ENCODE measurements around the gene ATP5ME.

The ATP5ME gene

DNA sequence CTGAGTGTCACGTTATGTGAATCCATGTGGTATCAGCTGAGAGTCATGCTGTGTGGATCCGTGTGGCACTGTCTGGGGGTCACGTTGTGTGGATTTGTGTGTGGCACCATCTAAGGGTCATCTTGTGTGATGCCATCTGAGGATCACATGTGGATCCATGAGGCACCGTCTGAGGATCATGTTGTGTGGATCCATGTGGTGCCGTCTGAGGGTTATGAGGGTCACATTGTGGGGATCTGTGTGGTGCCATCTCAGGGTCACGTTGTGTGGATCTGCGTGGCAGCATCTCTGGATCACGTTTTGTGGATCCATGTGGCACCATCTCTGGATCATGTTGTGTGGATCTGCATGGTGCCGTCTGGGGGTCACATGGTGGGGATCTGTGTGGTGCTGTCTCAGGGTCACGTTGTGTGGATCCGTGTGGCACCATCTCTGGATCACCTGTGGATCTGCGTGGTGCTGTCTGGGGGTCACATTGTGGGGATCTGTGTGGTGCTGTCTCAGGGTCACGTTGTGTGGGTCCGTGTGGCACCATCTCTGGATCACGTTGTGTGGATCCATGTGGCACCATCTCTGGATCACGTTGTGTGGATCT is 41.8 kb downstream of the ATP5ME start:
- DNase-seq = no peak

DNA sequence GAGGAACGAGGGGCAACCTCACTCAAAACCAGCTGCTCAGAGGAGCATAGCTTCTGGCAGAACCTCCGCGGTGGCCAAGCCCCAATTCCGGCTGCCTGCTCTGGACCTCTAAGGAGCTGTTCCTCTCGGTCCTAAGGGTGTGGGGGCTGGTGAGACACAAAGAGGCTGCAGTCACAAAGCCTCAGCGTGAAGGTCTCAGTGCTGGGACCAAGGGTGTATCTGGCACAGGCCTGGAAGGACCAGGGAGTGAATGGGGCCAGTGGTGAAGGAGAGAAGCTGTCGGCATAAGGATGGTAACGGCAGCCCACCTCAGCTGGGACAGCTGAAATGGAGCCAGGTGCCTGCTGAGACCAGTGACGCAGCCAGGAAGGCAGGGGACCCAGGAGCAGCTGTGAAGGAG is 43.4 kb downstream of the ATP5ME start:
- no peak for DNase-seq

DNA sequence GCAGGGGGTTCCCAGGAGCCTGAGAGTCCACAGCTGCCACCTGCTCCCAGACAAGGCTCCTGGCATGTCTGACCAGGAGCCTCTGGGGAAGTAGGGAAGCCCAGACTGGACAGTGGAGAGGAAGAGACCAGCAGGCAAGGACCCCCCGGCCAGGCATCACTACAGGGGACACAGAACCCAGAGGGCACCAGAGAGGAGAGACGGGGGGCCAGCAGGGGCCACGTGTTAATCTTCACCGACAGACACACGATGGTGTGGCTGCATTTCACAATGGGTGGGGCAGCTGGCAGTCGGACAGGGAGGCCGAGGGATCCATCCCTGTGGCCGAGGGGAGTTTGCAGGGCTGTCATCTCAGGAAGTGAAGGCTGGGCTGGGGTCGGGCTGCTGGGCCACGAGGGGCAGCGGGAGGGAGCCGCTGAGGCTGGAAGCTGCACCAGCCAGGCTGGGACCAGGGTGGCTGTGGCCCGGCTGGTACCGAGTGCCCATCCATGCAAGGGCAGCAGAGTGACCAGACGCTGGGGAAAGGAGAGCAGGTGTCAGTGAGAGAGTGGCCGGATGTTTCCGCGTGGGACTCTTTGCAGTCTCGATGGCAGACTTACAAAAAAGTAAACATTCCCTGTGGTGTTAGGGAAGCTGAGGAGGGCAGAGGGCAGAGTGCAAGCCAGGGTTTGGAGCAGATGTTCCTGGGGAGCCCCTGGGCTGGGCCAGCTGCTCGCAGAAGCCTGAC is 44.0 kb downstream of the ATP5ME start:
- DNase-seq = no peak

DNA sequence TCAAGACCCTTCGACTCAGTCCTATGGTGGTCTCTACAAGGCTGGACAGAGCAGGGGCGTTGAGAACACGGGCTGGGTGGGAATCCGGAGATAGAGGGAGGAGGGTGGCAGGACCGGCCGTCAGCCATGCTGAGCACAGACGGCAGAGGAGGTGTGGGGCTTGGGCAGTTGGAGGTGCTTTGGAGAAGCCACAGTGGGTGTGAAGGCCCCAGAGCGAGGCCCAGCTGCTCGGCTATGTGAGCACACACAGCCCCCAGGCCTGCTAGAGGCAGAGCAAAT is 44.5 kb downstream of the ATP5ME start:
- no peak for DNase-seq

DNA sequence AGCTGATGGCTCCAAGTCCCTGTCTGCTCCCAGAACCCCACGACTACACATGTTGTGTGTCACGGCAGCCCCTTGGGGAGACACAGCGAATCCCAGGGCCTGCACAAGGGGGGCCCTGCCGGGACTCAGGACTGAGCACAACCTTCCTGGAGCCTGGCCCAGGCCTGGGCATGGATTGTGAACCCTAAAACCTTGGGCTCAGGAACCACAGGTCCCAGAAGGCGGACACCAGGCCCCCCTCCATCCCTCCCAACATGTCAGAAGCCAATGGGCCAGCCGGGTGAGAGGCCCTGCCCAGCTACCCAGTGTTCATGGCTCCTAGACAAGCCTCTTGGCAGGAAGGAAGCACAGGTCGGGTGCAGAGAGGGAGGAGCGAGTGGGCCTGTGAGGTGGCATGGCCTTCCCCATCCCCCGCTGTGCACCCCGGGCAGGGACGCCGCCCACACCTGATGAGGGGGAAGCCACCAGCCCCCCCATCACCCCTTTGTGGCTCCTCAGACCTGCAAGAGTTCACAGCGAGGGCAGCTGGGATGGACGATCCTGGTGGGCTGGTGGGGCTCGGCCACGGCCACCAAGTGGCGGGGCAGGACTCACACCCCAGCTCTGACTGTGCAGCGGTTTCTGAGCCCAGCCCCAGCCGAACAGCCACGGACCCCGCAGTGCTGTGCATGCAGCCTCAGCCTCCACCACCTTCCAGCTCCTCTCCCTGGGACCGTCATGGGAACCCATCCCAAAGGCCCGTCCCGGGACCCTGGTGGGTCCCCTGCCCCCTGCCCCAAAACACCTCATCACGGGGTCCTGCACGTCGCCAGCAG is 45.0 kb downstream of the ATP5ME start:
- DNase-seq = no peak

DNA sequence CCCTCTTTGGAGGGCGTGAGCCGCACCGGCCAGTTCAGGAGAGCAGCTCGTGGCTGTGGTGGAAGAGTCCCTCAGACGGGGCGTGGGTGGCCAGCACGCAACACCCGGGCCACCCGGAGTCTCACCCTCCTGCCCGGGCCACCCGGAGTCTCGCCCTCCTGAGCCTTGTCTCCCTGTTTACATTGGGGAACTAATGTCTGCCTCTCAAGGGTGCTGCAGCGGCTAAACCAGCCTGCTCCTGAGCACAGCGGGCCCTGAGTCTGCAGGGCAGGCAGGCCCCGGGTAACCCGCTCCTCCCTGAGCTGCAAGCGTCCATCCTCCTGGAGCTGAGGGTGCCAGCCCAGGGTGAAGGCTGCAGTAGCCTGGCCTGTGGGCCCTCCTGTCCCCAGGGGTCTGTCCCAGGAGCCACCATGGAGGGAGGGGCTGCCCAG is 45.8 kb downstream of the ATP5ME start:
- DNase-seq = no peak

DNA sequence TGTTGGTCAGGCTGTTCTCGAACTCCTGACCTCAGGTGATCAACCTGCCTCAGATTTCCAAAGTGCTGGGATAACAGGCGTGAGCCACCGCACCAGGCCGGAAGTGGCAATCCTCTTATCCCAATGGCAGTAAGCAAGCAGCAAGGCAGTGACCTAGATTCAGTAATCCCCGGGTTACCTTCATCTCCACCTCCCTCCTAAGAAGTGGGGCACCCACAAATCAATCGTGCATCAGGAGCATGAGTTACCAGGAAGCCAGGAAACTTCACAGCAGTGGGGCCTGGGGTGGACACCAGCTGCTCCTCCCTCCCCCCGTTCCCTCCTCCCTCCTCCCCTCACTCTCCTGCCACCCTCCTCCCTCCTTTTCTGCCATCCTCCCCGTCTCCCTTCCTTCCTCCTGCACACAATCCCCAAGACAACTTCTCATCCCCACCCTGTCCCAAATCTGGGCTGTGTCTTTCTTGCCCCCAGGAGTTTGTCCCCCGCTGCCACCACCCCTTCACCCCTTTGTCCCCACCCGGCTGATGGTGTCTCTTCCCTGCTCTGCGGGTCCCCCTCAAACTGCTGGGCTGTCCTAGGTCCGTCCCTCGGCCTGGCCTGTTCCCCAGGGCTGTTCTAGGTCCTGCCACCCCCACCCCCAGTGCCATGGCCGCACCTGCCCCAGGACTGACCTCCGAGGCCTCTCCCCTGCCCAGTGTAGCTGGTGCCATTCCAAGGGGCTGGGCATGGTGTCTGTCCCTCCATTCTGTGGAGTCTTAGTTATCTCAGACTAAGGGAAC is 46.5 kb downstream of the ATP5ME start:
- DNase-seq = no peak

DNA sequence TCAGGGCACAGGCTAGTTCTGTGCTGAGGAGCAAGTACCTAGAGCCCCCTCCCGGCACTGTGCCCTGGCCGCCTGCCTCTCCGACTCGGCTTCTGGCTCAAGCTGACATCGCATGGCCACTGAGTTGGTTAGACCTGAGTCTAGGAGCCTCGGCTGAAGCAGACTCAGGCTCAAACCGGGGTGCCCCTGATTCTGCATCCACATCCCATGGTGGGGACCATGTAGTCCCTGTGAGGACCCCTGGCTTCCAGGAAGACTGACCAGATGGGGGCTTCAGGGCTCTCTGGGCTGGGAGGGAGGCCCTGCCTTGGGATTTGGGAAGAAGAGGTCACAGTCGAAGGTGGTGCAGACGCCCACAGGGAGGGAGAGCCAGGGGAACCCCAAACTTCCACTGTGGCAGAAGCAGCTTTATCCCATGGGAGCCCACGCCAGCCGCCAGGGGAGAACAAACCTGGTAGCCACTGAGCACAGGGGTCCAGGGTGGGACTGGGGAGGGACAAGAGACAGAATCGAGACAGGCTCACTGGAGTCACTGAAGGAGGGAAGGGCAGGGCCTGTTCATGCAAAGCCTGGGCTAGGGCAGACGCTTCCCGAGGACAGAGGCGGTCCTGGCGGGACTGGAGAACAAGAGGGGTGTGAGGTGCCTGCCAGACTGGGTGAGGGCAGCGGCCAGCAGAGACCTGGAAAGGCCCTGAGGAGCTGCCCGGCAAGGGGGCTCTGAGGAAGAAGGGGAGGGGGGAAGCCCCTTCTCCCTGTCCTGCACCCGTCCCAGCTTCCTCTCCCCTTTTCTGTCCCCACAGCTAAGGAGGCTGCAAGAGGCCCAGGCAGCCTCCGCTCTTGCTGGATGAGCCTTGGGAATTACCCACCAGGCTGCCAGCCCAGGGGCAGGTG is 47.6 kb downstream of the ATP5ME start:
- DNase-seq = no peak

DNA sequence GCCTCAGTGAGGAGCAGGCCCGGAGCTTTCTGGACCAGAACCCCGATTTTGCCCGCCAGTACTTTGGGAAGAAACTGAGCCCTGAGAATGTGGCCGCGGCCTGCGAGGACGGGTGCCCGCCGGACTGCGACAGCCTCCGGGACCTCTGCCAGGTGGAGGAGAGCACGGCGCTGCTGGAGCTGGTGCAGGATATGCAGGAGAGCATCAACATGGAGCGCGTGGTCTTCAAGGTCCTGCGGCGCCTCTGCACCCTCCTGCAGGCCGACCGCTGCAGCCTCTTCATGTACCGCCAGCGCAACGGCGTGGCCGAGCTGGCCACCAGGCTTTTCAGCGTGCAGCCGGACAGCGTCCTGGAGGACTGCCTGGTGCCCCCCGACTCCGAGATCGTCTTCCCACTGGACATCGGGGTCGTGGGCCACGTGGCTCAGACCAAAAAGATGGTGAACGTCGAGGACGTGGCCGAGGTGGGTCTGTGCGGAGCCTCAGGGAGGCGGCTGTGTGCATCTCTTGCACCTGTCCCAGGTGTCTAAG is 48.4 kb downstream of the ATP5ME start:
- DNase-seq = no peak

DNA sequence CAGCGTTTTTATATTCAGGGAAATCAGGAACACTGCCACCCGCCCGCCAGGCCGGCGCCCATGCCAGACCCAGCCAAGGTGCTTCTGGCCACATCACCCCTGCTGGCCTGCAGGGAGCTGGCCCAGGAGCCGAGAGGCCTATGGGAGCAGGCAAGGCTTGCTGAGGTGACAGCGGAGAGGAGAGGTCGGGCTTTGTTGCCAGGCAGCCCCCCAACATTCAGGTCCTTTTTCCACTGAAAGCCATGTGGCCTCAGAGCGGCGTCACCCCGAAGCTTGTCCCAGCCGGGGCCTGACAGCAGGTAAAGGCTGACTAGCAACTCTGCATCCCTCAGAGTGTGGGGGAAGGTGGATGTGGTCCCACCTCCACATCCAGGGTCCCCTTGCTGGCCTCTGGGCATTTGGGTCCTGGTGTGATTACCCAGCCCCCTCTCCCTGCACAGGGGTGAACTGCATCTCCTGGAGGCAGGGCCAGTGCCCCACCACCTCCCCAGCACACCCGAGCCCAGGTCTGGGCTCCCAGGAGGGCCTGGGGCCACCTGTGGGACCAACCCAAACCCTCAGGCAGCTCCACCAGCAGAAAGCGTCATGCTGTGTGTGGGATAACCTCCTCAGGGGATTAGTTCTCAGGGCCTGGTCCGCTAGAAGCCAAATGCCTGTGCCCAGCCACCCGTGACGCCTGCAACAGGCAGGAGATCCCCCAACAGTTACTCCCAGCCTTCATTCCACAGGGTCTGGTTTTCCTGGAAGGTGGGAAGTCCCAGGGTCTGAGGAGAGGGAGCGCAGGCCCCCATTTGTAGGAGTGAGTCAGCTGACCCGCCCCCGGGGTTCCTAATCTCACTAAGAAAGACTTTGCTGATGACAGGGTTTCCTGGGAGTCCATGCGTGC is 49.1 kb downstream of the ATP5ME start, which contains the start of gene PDE6B:
PDE6B (plus strand) TSS at position 869 of the 886 bp plus-strand sequence. CDS start 54 bp downstream, outside the sequence.
- no peak for DNase-seq

DNA sequence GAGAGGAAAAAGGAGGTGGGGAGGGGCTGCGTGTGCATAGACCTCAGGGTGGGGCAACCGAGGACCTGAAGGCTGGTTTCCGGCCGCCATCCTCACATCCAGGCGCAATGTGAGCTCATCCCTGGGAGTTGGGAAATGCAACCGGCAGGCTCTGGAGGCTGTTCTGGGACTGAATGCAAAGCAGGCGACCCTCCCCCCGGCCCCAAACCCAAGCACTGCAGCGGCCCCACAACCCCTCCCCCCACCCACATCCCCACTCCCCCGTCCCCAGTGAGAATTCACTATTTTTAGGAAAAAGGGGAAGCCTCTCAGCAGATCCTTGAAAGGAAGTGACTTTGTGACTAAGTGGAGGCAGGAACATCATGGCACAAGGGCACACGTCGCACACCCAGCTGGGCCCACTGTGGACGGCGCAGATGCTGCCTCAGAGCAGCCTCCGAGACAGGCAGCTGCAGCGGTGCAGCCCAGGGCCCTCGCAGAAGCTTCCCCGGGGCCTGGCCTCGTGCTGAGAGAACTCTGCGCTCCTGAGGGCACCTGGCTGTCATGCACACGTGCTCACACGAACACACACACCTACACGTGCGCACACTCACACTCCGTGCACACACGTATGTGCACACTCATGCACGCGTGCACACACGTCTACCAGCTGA is 50.0 kb downstream of the ATP5ME start:
- no peak for DNase-seq

DNA sequence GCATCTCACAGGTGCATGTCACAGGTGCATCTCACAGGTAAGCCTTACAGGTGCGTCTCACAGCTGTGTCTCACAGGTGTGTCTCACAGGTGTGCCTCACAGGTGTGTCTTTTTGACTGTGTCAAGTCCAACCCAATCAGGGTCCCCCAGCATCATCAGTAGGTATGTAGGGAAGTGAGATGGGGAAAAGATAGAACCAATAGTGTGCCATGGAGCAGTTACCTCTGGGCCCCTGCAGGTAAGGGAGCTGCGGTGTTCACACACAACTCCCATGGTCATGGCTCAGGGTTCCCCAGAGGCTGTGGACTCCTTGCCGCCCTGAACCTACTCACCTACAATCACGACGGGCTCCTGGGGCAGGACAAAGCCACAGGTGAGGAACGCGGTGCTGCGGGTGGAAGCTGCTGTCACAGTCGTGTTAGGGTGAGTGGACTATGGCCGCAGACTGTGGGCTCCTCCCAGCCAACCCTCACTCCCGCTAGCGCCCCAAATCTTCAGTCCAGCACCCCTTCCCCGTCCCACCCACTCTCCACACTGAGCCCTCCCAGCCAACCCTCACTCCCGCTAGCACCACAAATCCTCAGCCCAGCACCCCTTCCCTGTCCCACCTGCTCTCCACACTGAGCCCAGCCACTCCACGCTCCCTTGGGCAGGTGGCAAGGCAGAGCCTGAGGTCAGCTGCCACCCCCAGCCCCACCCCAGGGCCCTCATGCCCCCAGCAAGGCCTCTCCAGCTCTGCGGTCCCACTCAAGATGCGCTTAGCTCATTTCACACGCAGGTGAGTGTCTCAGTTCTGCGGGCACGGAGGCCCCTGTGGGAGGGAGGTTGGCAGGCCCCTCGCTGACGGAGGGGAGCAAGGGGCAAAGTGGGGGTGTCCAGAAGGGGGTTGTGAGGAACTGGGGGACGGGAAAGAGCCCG is 50.8 kb downstream of the ATP5ME start:
- DNase-seq = no peak
